A549 (cell line): ENCODE results near the gene XRCC1. TPM values are rescaled to one million over a fixed set of nuclear protein-coding genes. Genes with fewer than 3 reads are reported as not detected.

ENCODE experiments used
- ATAC-seq, 2 experiments: fragments of 200-7000 bp in 1 of 2; fragments of >200 bp in 1 of 2; cut with Nextera tagmentation in 1 of 2; cut with Tn5 transposase in 1 of 2; 3 replicates each; pipeline versions ENCODE4 v1.8.0 to v1.9.1; 2018 to 2020; ENCODE audit warnings: mild to moderate bottlenecking in 1 of 2, moderate library complexity in 1 of 2
- CTCF ChIA-PET: fragments of 300-600 bp; sonication (Branson Sonifier 250); formaldehyde crosslinking; extraction: SDS; loops from one replicate; lab custom pipeline; 2021; ENCODE audit warnings: antibody characterized with exemption, inconsistent platforms; lab: Yijun Ruan, JAX
- POLR2A ChIA-PET: fragments of 350-600 bp; formaldehyde crosslinking; extraction: SDS; loops from one replicate; lab custom pipeline; 2021; ENCODE audit warnings: antibody characterized with exemption, inconsistent platforms; lab: Yijun Ruan, JAX
- DNase-seq, 2 experiments: peaks; one replicate each; pipeline versions ENCODE4 v3.0.0 to v3.0.0-alpha.2; 2011 to 2016; ENCODE audit warnings: low read depth in 1 of 2, low spot score in 1 of 2
- FAIRE-seq: peaks from 2 replicates; lab custom pipeline; 2011; peaks lifted over from hg19 to GRCh38; lab: Jason Lieb, UNC
- H3K27ac ChIP-seq, 2 experiments: fragments of >200 bp; sonication (Bioruptor Twin); formaldehyde crosslinking; 3 replicates each; pipeline ENCODE4 v1.5.1; 2016 to 2017
- H3K4me1 ChIP-seq: fragments of >200 bp; sonication (Bioruptor Twin); formaldehyde crosslinking; 3 replicates; pipeline ENCODE4 v1.6.1; 2016
- H3K4me2 ChIP-seq: fragments of >200 bp; sonication (Bioruptor Twin); formaldehyde crosslinking; 3 replicates; pipeline ENCODE4 v1.6.1; 2016
- H3K4me3 ChIP-seq: fragments of >200 bp; sonication (Bioruptor Twin); formaldehyde crosslinking; 3 replicates; pipeline ENCODE4 v1.5.1; 2016
- H3K9me3 ChIP-seq: fragments of >200 bp; sonication (Bioruptor Twin); formaldehyde crosslinking; 3 replicates; pipeline ENCODE4 v1.6.1; 2016
- BHLHE40 ChIP-seq: IDR thresholded peaks from 2 replicates; pipeline ENCODE4 v1.6.1; 2012; ENCODE audit warnings: low read depth, low read length, inconsistent platforms
- CBX2 ChIP-seq: fragments of 200-600 bp; sonication (generic); IDR thresholded peaks from 2 replicates; pipeline ENCODE4 v1.6.1; 2016; ENCODE audit warnings: low read depth, mild to moderate bottlenecking, borderline replicate concordance
- CHD4 ChIP-seq: fragments of 200-600 bp; sonication (generic); IDR thresholded peaks from 2 replicates; pipeline ENCODE4 v1.6.1; 2016; ENCODE audit warnings: antibody characterized with exemption, mild to moderate bottlenecking, borderline replicate concordance
- EHF ChIP-seq: fragments of 250-450 bp; sonication (Bioruptor Pico); IDR thresholded peaks from 2 replicates; pipeline ENCODE4 v1.5.0; 2020; ENCODE audit warnings: mild to moderate bottlenecking
- EP300 ChIP-seq, 2 experiments: fragments of >200 bp; sonication (Bioruptor Twin); formaldehyde crosslinking; IDR thresholded peaks; 2 replicates in 1 of 2; 3 replicates in 1 of 2; pipeline ENCODE4 v1.6.1; 2016 to 2017
- HOXB13 ChIP-seq: fragments of 250-450 bp; sonication (Bioruptor Pico); IDR thresholded peaks from 2 replicates; pipeline ENCODE4 v1.5.0; 2020; ENCODE audit warnings: low read depth, mild to moderate bottlenecking, moderate library complexity
- HOXB5 ChIP-seq: fragments of 250-450 bp; sonication (Bioruptor Pico); IDR thresholded peaks from 2 replicates; pipeline ENCODE4 v1.5.0; 2020; ENCODE audit warnings: mild to moderate bottlenecking, moderate library complexity
- KDM5A ChIP-seq: fragments of 200-600 bp; sonication (generic); IDR thresholded peaks from 2 replicates; pipeline ENCODE4 v1.6.1; 2016; ENCODE audit warnings: antibody characterized with exemption, mild to moderate bottlenecking
- NFE2L2 ChIP-seq: fragments of 150-350 bp; conservative IDR thresholded peaks from 2 replicates; pipeline ENCODE4 v1.6.1; 2014; ENCODE audit warnings: low read length
- NPAS2 ChIP-seq: fragments of 250-450 bp; sonication (Bioruptor Pico); IDR thresholded peaks from 2 replicates; pipeline ENCODE4 v1.8.0; 2022; ENCODE audit warnings: mild to moderate bottlenecking, moderate library complexity, borderline replicate concordance
- RAD21 ChIP-seq, 2 experiments: fragments of >200 bp in 1 of 2; sonication (Bioruptor Twin) in 1 of 2; formaldehyde crosslinking in 1 of 2; IDR thresholded peaks in 1 of 2; conservative IDR thresholded peaks in 1 of 2; 2 replicates in 1 of 2; 3 replicates in 1 of 2; pipeline ENCODE4 v1.6.1; 2012 to 2018; ENCODE audit warnings: inconsistent platforms in 1 of 2
- RCOR1 ChIP-seq: fragments of 150-350 bp; IDR thresholded peaks from 2 replicates; pipeline ENCODE4 v1.6.1; 2014; ENCODE audit warnings: antibody characterized with exemption, low read length, low read depth
- RFX5 ChIP-seq: fragments of 450-650 bp; IDR thresholded peaks from 2 replicates; pipeline ENCODE4 v1.7.1; 2014; ENCODE audit warnings: antibody characterized with exemption, mild to moderate bottlenecking, moderate library complexity
- TP53 ChIP-seq: fragments of 250-450 bp; sonication (Bioruptor Pico); IDR thresholded peaks from 2 replicates; pipeline ENCODE4 v1.5.0; 2021; ENCODE audit warnings: mild to moderate bottlenecking, moderate library complexity
- ZC3H11A ChIP-seq: fragments of 450-650 bp; IDR thresholded peaks from 2 replicates; pipeline ENCODE4 v1.6.1; 2014; ENCODE audit warnings: antibody characterized with exemption, mild to moderate bottlenecking
- ZFP36 ChIP-seq: fragments of 450-650 bp; IDR thresholded peaks from 2 replicates; pipeline ENCODE4 v1.6.1; 2014; ENCODE audit warnings: borderline replicate concordance; ENCODE audit not compliant: partially characterized antibody
- ZSCAN20 ChIP-seq: fragments of 250-450 bp; sonication (Bioruptor Pico); IDR thresholded peaks from 2 replicates; pipeline ENCODE4 v1.8.0; 2022; ENCODE audit warnings: mild to moderate bottlenecking, moderate library complexity
- WGBS: methylation state at CpG from one replicate; pipeline ENCODE4 v1.1.6; 2017; ENCODE audit errors: missing lambda C conversion rate; 5-methylcytosine and 5-hydroxymethylcytosine counted together
- polyA plus RNA-seq, 4 experiments: library from polyadenylated mRNA; depleted of rRNA in 3 of 4; stranded (reverse); fragments of >200 nt; fragmentation: RNase III in 1 of 4; extraction: RNeasy Plus Mini Kit Qiagen cat#74134 plus additional on column Dnase treatment in 1 of 4; gene quantifications; 2 replicates in 3 of 4; 3 replicates in 1 of 4; pipeline ENCODE4 v1.2.3, GENCODE V29; 2011 to 2017
- TF ChIP-seq, protein P1 (sequence below): fragments of 150-350 bp; IDR thresholded peaks from 2 replicates; pipeline ENCODE4 v1.6.1; 2014; ENCODE audit warnings: low read depth, mild to moderate bottlenecking, low read length

XRCC1 gene
- polyA plus RNA-seq, 2 of the 4 experiments (the other 2 are of a cell fraction) = 32.0 to 55.1 TPM

DNA sequence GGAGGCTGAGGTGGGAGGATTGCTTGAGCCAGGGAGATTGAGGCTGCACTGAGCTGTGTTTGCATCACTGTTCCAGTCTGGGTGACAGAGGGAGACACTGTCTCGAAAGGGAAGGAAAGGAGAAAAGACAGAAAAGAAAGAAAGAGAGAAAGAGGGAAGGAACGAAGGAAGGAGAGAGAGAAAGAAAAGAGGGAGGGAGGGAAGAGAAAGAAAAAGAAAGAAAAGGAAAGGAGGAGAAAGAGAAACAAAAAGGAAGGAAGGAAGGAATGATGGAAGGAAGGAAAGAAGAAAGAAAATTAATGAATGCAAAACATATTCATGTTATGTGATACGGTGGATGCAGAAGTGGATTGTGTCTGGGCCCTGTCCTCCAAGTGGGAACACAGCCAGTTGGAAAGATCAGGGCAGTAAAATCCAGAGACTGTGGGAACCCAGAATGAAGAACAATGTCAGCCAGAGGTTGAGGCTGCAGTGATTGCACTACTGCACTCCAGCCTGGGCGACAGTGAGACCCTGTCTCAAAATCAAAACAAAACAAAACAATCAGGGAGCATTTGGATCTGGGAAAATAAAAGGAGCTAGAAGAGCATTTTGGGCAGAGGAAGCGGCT is 77.0 kb downstream of the XRCC1 start:
- Histone ChIP-seq H3K4me2 (no peak overlapping the region), H3K4me3 (no peak overlapping the region), H3K4me1 (peaks cover 4% of the 10 kb centered on the region; the same call in 1 of the 3 replicates), H3K27ac (no peak overlapping the region), H3K9me3 (no peaks in the 10 kb centered on the region)
- no peak for ATAC-seq
- CTCF ChIA-PET = interaction anchor here (0.6 to 12.1 kb wide), 7 partner anchors 10 to 96 kb away, joined by 3 to 89 read pairs (median 5); no protein-coding TSS in a partner anchor
- no peak for FAIRE-seq
- TF ChIP-seq CBX2 (no peak), TP53 (no peak), BHLHE40 (no peak)
- TF ChIP-seq, protein P1, sequence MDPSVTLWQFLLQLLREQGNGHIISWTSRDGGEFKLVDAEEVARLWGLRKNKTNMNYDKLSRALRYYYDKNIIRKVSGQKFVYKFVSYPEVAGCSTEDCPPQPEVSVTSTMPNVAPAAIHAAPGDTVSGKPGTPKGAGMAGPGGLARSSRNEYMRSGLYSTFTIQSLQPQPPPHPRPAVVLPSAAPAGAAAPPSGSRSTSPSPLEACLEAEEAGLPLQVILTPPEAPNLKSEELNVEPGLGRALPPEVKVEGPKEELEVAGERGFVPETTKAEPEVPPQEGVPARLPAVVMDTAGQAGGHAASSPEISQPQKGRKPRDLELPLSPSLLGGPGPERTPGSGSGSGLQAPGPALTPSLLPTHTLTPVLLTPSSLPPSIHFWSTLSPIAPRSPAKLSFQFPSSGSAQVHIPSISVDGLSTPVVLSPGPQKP = no peak
- POLR2A ChIA-PET = no interaction called here
- DNase-seq = no peak
- WGBS = 87% methylated on average over 5 of the region's 5 CpGs

GRCh38 chr19:43496960-43497359 is 78.4 kb downstream of the XRCC1 start:
- CTCF ChIA-PET = interaction anchor here (2.6 to 12.1 kb wide), 2 partner anchors 23 to 49 kb away, joined by 12 to 89 read pairs; no protein-coding TSS in a partner anchor
- Histone ChIP-seq H3K9me3 (no peaks in the 10 kb centered on the region), H3K4me2 (no peak overlapping the region), H3K4me1 (peaks cover 4% of the 10 kb centered on the region; the same call in 1 of the 3 replicates), H3K27ac (no peak overlapping the region), H3K4me3 (no peak overlapping the region)
- TF ChIP-seq ZFP36 (no peak), BHLHE40 (no peak), RFX5 (no peak), CHD4 (no peak), KDM5A (no peak), NFE2L2 (no peak), ZSCAN20 (CRISPR knock-in tag) (no peak), EHF (no peak), NPAS2 (CRISPR knock-in tag) (no peak), RAD21 (conservative IDR thresholded peaks at IDR 0.05 in 1 of 2, IDR thresholded peaks at IDR 0.05 in 1 of 2) (no peak), ZC3H11A (no peak), HOXB13 (no peak), EP300 (IDR thresholded peaks at IDR 0.05) (no peak), RCOR1 (no peak)
- TF ChIP-seq, protein P1 = no peak
- no peak for FAIRE-seq
- no peak for ATAC-seq
- POLR2A ChIA-PET = no interaction called here
- DNase-seq = no peak
- WGBS = 93% methylated on average over 7 of the region's 7 CpGs

GRCh38 chr19:43495082-43495481 is 80.2 kb downstream of the XRCC1 start:
- TF ChIP-seq RAD21 (conservative IDR thresholded peaks at IDR 0.05 in 1 of 2, IDR thresholded peaks at IDR 0.05 in 1 of 2) = no peak
- no peak for TF ChIP-seq HOXB13
- no peak for TF ChIP-seq HOXB5 (CRISPR knock-in tag)
- Histone ChIP-seq H3K4me2 (no peak overlapping the region), H3K27ac (no peak overlapping the region), H3K4me3 (no peak overlapping the region), H3K9me3 (no peaks in the 10 kb centered on the region), H3K4me1 (peaks cover 4% of the 10 kb centered on the region; the same call in 1 of the 3 replicates)
- WGBS = 81% methylated on average over 8 of the region's 8 CpGs
- FAIRE-seq = no peak
- ChIA-PET POLR2A (interaction anchor here (0.5 kb wide), 1 partner anchor 33 kb away, joined by 3 read pairs; no protein-coding TSS in a partner anchor), CTCF (interaction anchor here (0.7 to 12.1 kb wide), 8 partner anchors 12 to 57 kb away, joined by 3 to 89 read pairs (median 4); no protein-coding TSS in a partner anchor)
- DNase-seq = no peak
- no peak for ATAC-seq

Other genes with a start within 250 kb of the XRCC1 start
- 0.03 TPM in 1 of 2 replicates, not detected in the other for gene CD177, start 221.8 kb downstream of the XRCC1 start, polyA plus RNA-seq (2011; rRNA removed)
- gene CD177, start 221.8 kb downstream of the XRCC1 start, polyA plus RNA-seq (2017; fragmentation: RNase III; extraction: RNeasy Plus Mini Kit Qiagen cat#74134 plus additional on column Dnase treatment) = 0.05 to 0.09 TPM in 2 of 3 replicates, not detected in the other
- gene TEX101, start 160.6 kb downstream of the XRCC1 start, polyA plus RNA-seq (2011; rRNA removed) = not detected in 2 replicates
- gene TEX101, start 160.6 kb downstream of the XRCC1 start, polyA plus RNA-seq (2017; fragmentation: RNase III; extraction: RNeasy Plus Mini Kit Qiagen cat#74134 plus additional on column Dnase treatment) = not detected in 3 replicates
- gene LYPD3, start 109.9 kb downstream of the XRCC1 start, polyA plus RNA-seq (2011; rRNA removed) = 0.43 and 0.78 TPM in 2 replicates
- 0.27 to 0.69 TPM (median 0.33 TPM) in 3 replicates for gene LYPD3, start 109.9 kb downstream of the XRCC1 start, polyA plus RNA-seq (2017; fragmentation: RNase III; extraction: RNeasy Plus Mini Kit Qiagen cat#74134 plus additional on column Dnase treatment)
- 4.4 and 5.5 TPM in 2 replicates for gene PHLDB3, start 70.8 kb downstream of the XRCC1 start, polyA plus RNA-seq (2011; rRNA removed)
- gene PHLDB3, start 70.8 kb downstream of the XRCC1 start, polyA plus RNA-seq (2017; fragmentation: RNase III; extraction: RNeasy Plus Mini Kit Qiagen cat#74134 plus additional on column Dnase treatment) = 10.1 to 12.0 TPM (median 12.0 TPM) in 3 replicates
- gene ETHE1, start 48.3 kb downstream of the XRCC1 start, polyA plus RNA-seq (2011; rRNA removed) = 58.9 and 75.6 TPM in 2 replicates
- gene ETHE1, start 48.3 kb downstream of the XRCC1 start, polyA plus RNA-seq (2017; fragmentation: RNase III; extraction: RNeasy Plus Mini Kit Qiagen cat#74134 plus additional on column Dnase treatment) = 31.2 to 38.6 TPM (median 37.3 TPM) in 3 replicates
- 0.09 and 0.38 TPM in 2 replicates for gene ZNF575, start 42.3 kb downstream of the XRCC1 start, polyA plus RNA-seq (2011; rRNA removed)
- 1.4 to 2.2 TPM (median 1.5 TPM) in 3 replicates for gene ZNF575, start 42.3 kb downstream of the XRCC1 start, polyA plus RNA-seq (2017; fragmentation: RNase III; extraction: RNeasy Plus Mini Kit Qiagen cat#74134 plus additional on column Dnase treatment)
- 0.12 TPM in 1 of 2 replicates, not detected in the other for gene PINLYP, start 274 bp upstream of the XRCC1 start, polyA plus RNA-seq (2011; rRNA removed)
- 0.27 to 0.37 TPM (median 0.28 TPM) in 3 replicates for gene PINLYP, start 274 bp upstream of the XRCC1 start, polyA plus RNA-seq (2017; fragmentation: RNase III; extraction: RNeasy Plus Mini Kit Qiagen cat#74134 plus additional on column Dnase treatment)
- 10.0 and 14.2 TPM in 2 replicates for gene IRGQ, start 20.6 kb upstream of the XRCC1 start, polyA plus RNA-seq (2011; rRNA removed)
- 6.3 to 6.5 TPM (median 6.4 TPM) in 3 replicates for gene IRGQ, start 20.6 kb upstream of the XRCC1 start, polyA plus RNA-seq (2017; fragmentation: RNase III; extraction: RNeasy Plus Mini Kit Qiagen cat#74134 plus additional on column Dnase treatment)
- 10.6 and 11.2 TPM in 2 replicates for gene ZNF576, start 21.1 kb upstream of the XRCC1 start, polyA plus RNA-seq (2011; rRNA removed)
- gene ZNF576, start 21.1 kb upstream of the XRCC1 start, polyA plus RNA-seq (2017; fragmentation: RNase III; extraction: RNeasy Plus Mini Kit Qiagen cat#74134 plus additional on column Dnase treatment) = 15.4 to 16.8 TPM (median 16.5 TPM) in 3 replicates
- gene SRRM5, start 36.6 kb upstream of the XRCC1 start, polyA plus RNA-seq (2011; rRNA removed) = 0.41 and 0.47 TPM in 2 replicates
- gene SRRM5, start 36.6 kb upstream of the XRCC1 start, polyA plus RNA-seq (2017; fragmentation: RNase III; extraction: RNeasy Plus Mini Kit Qiagen cat#74134 plus additional on column Dnase treatment) = 0.44 to 0.55 TPM (median 0.50 TPM) in 3 replicates
- 19.3 and 22.9 TPM in 2 replicates for gene ZNF428, start 44.1 kb upstream of the XRCC1 start, polyA plus RNA-seq (2011; rRNA removed)
- 47.7 to 58.5 TPM (median 52.4 TPM) in 3 replicates for gene ZNF428, start 44.1 kb upstream of the XRCC1 start, polyA plus RNA-seq (2017; fragmentation: RNase III; extraction: RNeasy Plus Mini Kit Qiagen cat#74134 plus additional on column Dnase treatment)
- 4.2 and 4.7 TPM in 2 replicates for gene CADM4, start 64.3 kb upstream of the XRCC1 start, polyA plus RNA-seq (2011; rRNA removed)
- gene CADM4, start 64.3 kb upstream of the XRCC1 start, polyA plus RNA-seq (2017; fragmentation: RNase III; extraction: RNeasy Plus Mini Kit Qiagen cat#74134 plus additional on column Dnase treatment) = 8.8 to 10.1 TPM (median 9.2 TPM) in 3 replicates
- gene PLAUR, start 94.6 kb upstream of the XRCC1 start, polyA plus RNA-seq (2011; rRNA removed) = 48.6 and 55.3 TPM in 2 replicates
- 27.4 to 29.0 TPM (median 28.3 TPM) in 3 replicates for gene PLAUR, start 94.6 kb upstream of the XRCC1 start, polyA plus RNA-seq (2017; fragmentation: RNase III; extraction: RNeasy Plus Mini Kit Qiagen cat#74134 plus additional on column Dnase treatment)
- not detected in 2 replicates for gene IRGC, start 140.5 kb upstream of the XRCC1 start, polyA plus RNA-seq (2011; rRNA removed)
- gene IRGC, start 140.5 kb upstream of the XRCC1 start, polyA plus RNA-seq (2017; fragmentation: RNase III; extraction: RNeasy Plus Mini Kit Qiagen cat#74134 plus additional on column Dnase treatment) = not detected in 3 replicates
- 14.2 and 24.4 TPM in 2 replicates for gene SMG9, start 179.4 kb upstream of the XRCC1 start, polyA plus RNA-seq (2011; rRNA removed)
- gene SMG9, start 179.4 kb upstream of the XRCC1 start, polyA plus RNA-seq (2017; fragmentation: RNase III; extraction: RNeasy Plus Mini Kit Qiagen cat#74134 plus additional on column Dnase treatment) = 44.2 to 47.3 TPM (median 46.7 TPM) in 3 replicates
- 15.7 and 20.7 TPM in 2 replicates for gene KCNN4, start 205.4 kb upstream of the XRCC1 start, polyA plus RNA-seq (2011; rRNA removed)
- 16.9 to 21.0 TPM (median 20.7 TPM) in 3 replicates for gene KCNN4, start 205.4 kb upstream of the XRCC1 start, polyA plus RNA-seq (2017; fragmentation: RNase III; extraction: RNeasy Plus Mini Kit Qiagen cat#74134 plus additional on column Dnase treatment)
- gene LYPD5, start 226.9 kb upstream of the XRCC1 start, polyA plus RNA-seq (2011; rRNA removed) = 0.12 and 0.16 TPM in 2 replicates
- gene LYPD5, start 226.9 kb upstream of the XRCC1 start, polyA plus RNA-seq (2017; fragmentation: RNase III; extraction: RNeasy Plus Mini Kit Qiagen cat#74134 plus additional on column Dnase treatment) = 0.09 to 0.22 TPM (median 0.18 TPM) in 3 replicates